PC-3 (cell line): ENCODE results near the gene GNB5. TPM values are rescaled to one million over a fixed set of nuclear protein-coding genes. Genes with fewer than 3 reads are reported as not detected.

Experiments
- ATAC-seq: fragments of 200-7000 bp; cut with Tn5 transposase; 2 replicates; pipeline ENCODE4 v1.9.1; 2020; ENCODE audit warnings: mild to moderate bottlenecking, moderate library complexity
- BruUV-seq: library from RNA; stranded (reverse); fragments of 400-500 nt; replicated peaks from 2 replicates; lab custom pipeline; 2021; lab: Mats Ljungman, UMichigan
- CTCF ChIA-PET: fragments of 300-600 bp; sonication (Branson Sonifier 250); formaldehyde crosslinking; loops from one replicate; lab custom pipeline; 2022; ENCODE audit warnings: antibody characterized with exemption; lab: Charles Lee
- POLR2A ChIA-PET: fragments of 300-600 bp; sonication (Branson Sonifier 250); formaldehyde crosslinking; loops from one replicate; lab custom pipeline; 2022; ENCODE audit warnings: antibody characterized with exemption; ENCODE audit not compliant: unreplicated experiment; lab: Charles Lee
- DNase-seq: peaks from one replicate; pipeline ENCODE4 v3.0.0-alpha.2; 2015
- H2AFZ ChIP-seq: fragments of 300-600 bp; sonication (generic); 2 replicates; pipeline ENCODE4 v1.6.0; 2016; ENCODE audit warnings: antibody characterized with exemption, low read length
- H3F3A ChIP-seq: fragments of 300-600 bp; sonication (generic); one replicate; pipeline ENCODE4 v1.6.0; 2017; ENCODE audit warnings: antibody characterized with exemption, low read length, control low read depth, mild to moderate bottlenecking; ENCODE audit not compliant: unreplicated experiment
- H3K27ac ChIP-seq: fragments of 300-600 bp; sonication (generic); 2 replicates; pipeline ENCODE4 v1.5.1; 2016; ENCODE audit warnings: mild to moderate bottlenecking, low read length
- H3K27me3 ChIP-seq: fragments of 300-600 bp; sonication (generic); 2 replicates; pipeline ENCODE4 v1.6.1; 2016; ENCODE audit warnings: low read length, mixed read lengths
- H3K36me3 ChIP-seq: fragments of 300-600 bp; sonication (generic); 2 replicates; pipeline ENCODE4 v1.6.1; 2016; ENCODE audit warnings: low read depth, mixed run types, low read length, mixed read lengths
- H3K4me1 ChIP-seq: fragments of 300-600 bp; sonication (generic); 2 replicates; pipeline ENCODE4 v1.5.1; 2016; ENCODE audit warnings: low read length; ENCODE audit not compliant: insufficient read depth
- H3K4me2 ChIP-seq: fragments of 300-600 bp; sonication (generic); 2 replicates; pipeline ENCODE4 v1.6.0; 2016; ENCODE audit warnings: low read length
- H3K4me3 ChIP-seq: fragments of 300-600 bp; sonication (generic); 2 replicates; pipeline ENCODE4 v1.5.1; 2016; ENCODE audit warnings: mild to moderate bottlenecking, low read length, mixed read lengths
- H3K79me2 ChIP-seq: fragments of 300-600 bp; sonication (generic); 2 replicates; pipeline ENCODE4 v1.6.1; 2017; ENCODE audit warnings: low read length, mixed read lengths
- H3K9ac ChIP-seq: fragments of 300-600 bp; sonication (generic); 2 replicates; pipeline ENCODE4 v1.6.0; 2016; ENCODE audit warnings: mild to moderate bottlenecking, low read length
- H3K9me2 ChIP-seq: fragments of 300-600 bp; sonication (generic); replicated peaks from 2 replicates; pipeline ENCODE4 v1.6.1; 2016; ENCODE audit warnings: mixed run types, low read length, mixed read lengths
- H3K9me3 ChIP-seq: fragments of 300-600 bp; sonication (generic); 2 replicates; pipeline ENCODE4 v1.6.1; 2016; ENCODE audit warnings: low read length, mixed read lengths
- H4K20me1 ChIP-seq: fragments of 300-600 bp; sonication (generic); 2 replicates; pipeline ENCODE4 v1.6.1; 2016; ENCODE audit warnings: low read length, mixed read lengths
- EZH2 ChIP-seq: fragments of 300-600 bp; sonication (generic); IDR thresholded peaks from one replicate; pipeline ENCODE4 v1.6.1; 2017; ENCODE audit warnings: antibody characterized with exemption, mild to moderate bottlenecking, low read length; ENCODE audit not compliant: unreplicated experiment
- EZH2phosphoT487 ChIP-seq: fragments of 300-600 bp; sonication (generic); IDR thresholded peaks from 2 replicates; pipeline ENCODE4 v1.6.1; 2018; ENCODE audit warnings: mild to moderate bottlenecking, antibody characterized with exemption, low read length, borderline replicate concordance
- intact Hi-C: fragments of 100-400 bp; cut with micrococcal nuclease; formaldehyde crosslinking; loops from 2 replicates; pipeline ENCODE4 v1.9.0; 2023
- total RNA-seq: library from RNA; depleted of rRNA; stranded (reverse); fragments of >200 nt; gene quantifications from 2 replicates; pipeline ENCODE4 v1.2.3, GENCODE V29; 2014
- TF ChIP-seq, protein P1 (sequence below): fragments of 300-600 bp; sonication (generic); conservative IDR thresholded peaks from 2 replicates; pipeline ENCODE4 v1.5.1; 2017; ENCODE audit warnings: antibody characterized with exemption, low read depth, mild to moderate bottlenecking, low read length

Gene GNB5
- total RNA-seq, 1 experiment from 2014 or later: 49.3 TPM

DNA sequence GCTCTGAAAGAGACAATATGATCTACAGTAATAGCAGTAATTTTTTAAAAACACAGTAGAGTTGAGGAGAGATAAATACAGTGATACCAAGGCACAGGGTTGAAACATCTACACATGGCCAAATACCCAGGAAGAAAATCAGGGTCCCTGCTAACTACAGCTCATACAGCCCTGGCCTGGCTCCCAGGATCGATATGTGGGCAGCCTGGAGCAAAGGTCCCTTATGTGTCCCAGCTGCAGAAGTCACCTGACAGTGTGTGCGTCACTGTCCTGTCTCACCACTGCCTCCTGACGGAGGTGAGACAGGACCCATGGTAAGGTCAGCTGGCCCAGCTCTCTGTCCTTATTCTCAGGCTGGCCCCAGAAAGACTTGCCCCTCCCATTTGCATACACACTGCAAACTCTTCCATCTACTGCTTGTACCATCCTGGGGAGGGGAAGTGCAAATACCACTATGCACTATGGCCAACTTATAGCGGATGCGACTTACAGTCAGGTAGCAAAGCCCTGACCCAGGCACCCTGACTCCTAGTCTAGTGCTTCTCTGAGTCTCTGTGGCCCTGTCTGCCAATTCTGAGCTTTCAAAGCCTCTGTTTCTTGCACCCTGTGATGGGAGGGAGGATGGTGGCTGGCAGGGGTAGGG lies 56.6 kb downstream of the GNB5 start:
- no peak for DNase-seq
- POLR2A ChIA-PET: no interaction called here
- ATAC-seq: no peak
- Histone ChIP-seq H3F3A (no peaks in the 10 kb centered on the region), H3K9me3 (no peaks in the 10 kb centered on the region), H2AFZ (no peak overlapping the region), H3K79me2 (no peaks in the 10 kb centered on the region), H3K36me3 (no peaks in the 10 kb centered on the region), H3K4me1 (no peaks in the 10 kb centered on the region), H3K9ac (no peak overlapping the region), H3K4me3 (no peak overlapping the region), H3K4me2 (no peak overlapping the region), H3K9me2 (no peaks in the 10 kb centered on the region), H3K27me3 (no peaks in the 10 kb centered on the region), H3K27ac (no peak overlapping the region), H4K20me1 (no peaks in the 10 kb centered on the region)
- BruUV-seq: no TSS peak
- CTCF ChIA-PET: no interaction called here
- no peak for TF ChIP-seq EZH2phosphoT487
- no peak for TF ChIP-seq EZH2
- TF ChIP-seq, protein P1, sequence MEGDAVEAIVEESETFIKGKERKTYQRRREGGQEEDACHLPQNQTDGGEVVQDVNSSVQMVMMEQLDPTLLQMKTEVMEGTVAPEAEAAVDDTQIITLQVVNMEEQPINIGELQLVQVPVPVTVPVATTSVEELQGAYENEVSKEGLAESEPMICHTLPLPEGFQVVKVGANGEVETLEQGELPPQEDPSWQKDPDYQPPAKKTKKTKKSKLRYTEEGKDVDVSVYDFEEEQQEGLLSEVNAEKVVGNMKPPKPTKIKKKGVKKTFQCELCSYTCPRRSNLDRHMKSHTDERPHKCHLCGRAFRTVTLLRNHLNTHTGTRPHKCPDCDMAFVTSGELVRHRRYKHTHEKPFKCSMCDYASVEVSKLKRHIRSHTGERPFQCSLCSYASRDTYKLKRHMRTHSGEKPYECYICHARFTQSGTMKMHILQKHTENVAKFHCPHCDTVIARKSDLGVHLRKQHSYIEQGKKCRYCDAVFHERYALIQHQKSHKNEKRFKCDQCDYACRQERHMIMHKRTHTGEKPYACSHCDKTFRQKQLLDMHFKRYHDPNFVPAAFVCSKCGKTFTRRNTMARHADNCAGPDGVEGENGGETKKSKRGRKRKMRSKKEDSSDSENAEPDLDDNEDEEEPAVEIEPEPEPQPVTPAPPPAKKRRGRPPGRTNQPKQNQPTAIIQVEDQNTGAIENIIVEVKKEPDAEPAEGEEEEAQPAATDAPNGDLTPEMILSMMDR: no peak
- intact Hi-C loops: no loop called here

DNA sequence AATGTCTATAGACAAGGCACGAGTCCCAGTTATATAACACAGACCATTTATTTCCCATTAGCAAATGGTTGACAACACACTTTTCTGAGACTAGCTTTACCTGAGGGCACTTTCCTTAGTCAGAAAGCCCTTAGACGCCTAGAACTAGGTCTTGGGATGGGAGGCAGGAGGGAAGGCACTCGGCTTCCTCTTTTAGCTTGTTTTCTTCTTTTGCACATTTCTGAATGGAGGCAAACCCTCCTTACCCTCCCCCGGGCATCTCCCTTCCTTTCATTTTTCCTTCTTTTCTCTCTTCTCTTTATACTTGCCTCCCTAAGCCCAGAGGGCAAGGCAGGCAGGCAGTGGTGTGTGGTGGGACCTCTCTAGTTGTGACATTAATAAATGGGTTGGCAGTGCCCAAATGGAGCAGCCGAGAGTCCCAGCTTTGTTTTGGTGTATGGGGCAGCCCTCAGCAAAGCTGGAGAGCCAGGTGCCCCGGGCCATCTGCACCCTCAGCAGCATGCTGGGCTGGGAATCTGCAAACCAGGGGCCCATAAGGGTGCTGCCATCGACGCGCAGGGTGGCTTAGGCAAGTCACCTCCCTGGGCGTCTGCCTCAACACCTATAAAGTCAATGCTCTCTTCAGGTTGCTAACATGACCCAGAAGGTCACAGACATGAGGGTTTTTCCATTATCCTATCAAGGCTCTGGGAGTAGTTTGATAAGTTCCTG lies 57.5 kb downstream of the GNB5 start:
- ChIA-PET CTCF (no interaction called here), POLR2A (no interaction called here)
- no TSS peak for BruUV-seq
- no peaks in the 10 kb centered on the region for H3K79me2 ChIP-seq
- no peaks in the 10 kb centered on the region for H3K4me1 ChIP-seq
- H3K9me2 ChIP-seq: no peaks in the 10 kb centered on the region
- H3K36me3 ChIP-seq: no peaks in the 10 kb centered on the region
- no peak overlapping the region for H3K27ac ChIP-seq
- no peaks in the 10 kb centered on the region for H4K20me1 ChIP-seq
- H3K9me3 ChIP-seq: no peaks in the 10 kb centered on the region
- intact Hi-C loops: no loop called here
- H3K4me3 ChIP-seq: no peak overlapping the region
- H3F3A ChIP-seq: no peaks in the 10 kb centered on the region
- DNase-seq (no peak), ATAC-seq (no peak)
- no peak overlapping the region for H2AFZ ChIP-seq
- no peak overlapping the region for H3K4me2 ChIP-seq
- H3K27me3 ChIP-seq: no peaks in the 10 kb centered on the region
- H3K9ac ChIP-seq: no peak overlapping the region
- no peak for TF ChIP-seq EZH2
- TF ChIP-seq, protein P1: no peak
- no peak for TF ChIP-seq EZH2phosphoT487

DNA sequence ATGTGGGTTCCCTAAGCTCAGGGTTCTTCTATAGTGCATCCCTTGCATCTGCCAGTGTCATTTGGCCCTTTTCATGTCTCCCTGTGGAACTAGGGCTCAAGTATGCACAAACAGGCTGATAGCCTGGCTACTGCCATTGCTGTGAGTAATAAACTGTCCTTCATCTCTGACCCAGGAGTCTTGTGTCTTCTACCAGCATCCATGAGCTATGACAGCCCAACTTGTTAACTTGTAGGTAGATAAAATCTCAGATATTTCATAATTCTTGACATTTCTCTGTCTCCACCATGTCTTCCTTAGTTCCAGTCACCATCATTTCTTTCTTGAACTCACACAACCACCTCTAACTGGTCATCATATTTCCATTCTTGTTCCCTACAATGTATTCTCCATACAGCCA lies 59.1 kb downstream of the GNB5 start:
- no peaks in the 10 kb centered on the region for H3F3A ChIP-seq
- H3K27ac ChIP-seq: no peak overlapping the region
- no peak overlapping the region for H3K4me2 ChIP-seq
- intact Hi-C loops: no loop called here
- DNase-seq (no peak), ATAC-seq (no peak)
- no peaks in the 10 kb centered on the region for H3K36me3 ChIP-seq
- H3K4me3 ChIP-seq: no peak overlapping the region
- ChIA-PET CTCF (no interaction called here), POLR2A (no interaction called here)
- no TSS peak for BruUV-seq
- TF ChIP-seq EZH2phosphoT487: no peak
- no peak for TF ChIP-seq EZH2
- TF ChIP-seq, protein P1: no peak
- H3K4me1 ChIP-seq: no peaks in the 10 kb centered on the region
- no peaks in the 10 kb centered on the region for H3K27me3 ChIP-seq
- H3K79me2 ChIP-seq: no peaks in the 10 kb centered on the region
- no peaks in the 10 kb centered on the region for H3K9me2 ChIP-seq
- H3K9ac ChIP-seq: no peak overlapping the region
- H4K20me1 ChIP-seq: no peaks in the 10 kb centered on the region
- H2AFZ ChIP-seq: no peak overlapping the region
- H3K9me3 ChIP-seq: no peaks in the 10 kb centered on the region
